CD4-positive, alpha-beta T cell treated with Interleukin-6 at 100 ng/mL for 8 hours (primary cell): Measurements from ENCODE around the gene IGF2BP3.

Experiments
- DNase-seq: peaks from one replicate; pipeline ENCODE4 v3.0.0-alpha.2; 2020; ENCODE audit warnings: mixed read lengths, low spot score

The IGF2BP3 gene

GRCh38 chr7:23261843-23262452, 208.3 kb downstream of the IGF2BP3 start:
- DNase-seq, result peak; percentile 39

GRCh38 chr7:23260371-23260770, 209.9 kb downstream of the IGF2BP3 start:
- no peak for DNase-seq
